ENCODE data around the gene ZNF408. TPM values are rescaled to one million over a fixed set of nuclear protein-coding genes. Genes with fewer than 3 reads are reported as not detected.
A peak's percentile ranks its signal among the peaks of the same experiment; 100 is the strongest.

Gene ZNF408
- total RNA-seq, 1 experiment from 2014 or later, result 14.5 TPM

- intact Hi-C loops (cut with micrococcal nuclease), result no loop called here
- CTCF ChIA-PET, result no interaction called here
- POLR2A ChIA-PET, result interaction anchor here (0.8 to 1.5 kb wide), 3 partner anchors 10 to 31 kb away, joined by 3 to 4 read pairs (median 3); no protein-coding TSS in a partner anchor
- no peak overlapping the region for H3K4me3 Mint-ChIP-seq (ENCODE audit: unreplicated experiment)
- no TSS peak for BruUV-seq (replicated peaks)
- no peaks in the 10 kb centered on the region for H3K9me3 Mint-ChIP-seq (ENCODE audit: unreplicated experiment)
- H3K4me1 Mint-ChIP-seq (ENCODE audit: insufficient read depth, unreplicated experiment), result no peaks in the 10 kb centered on the region
- H3K27ac Mint-ChIP-seq (ENCODE audit: low read depth, unreplicated experiment), result peak overlapping the region; percentile 18
- DNase-seq (ENCODE audit: unreplicated experiment), result no peak
- H3K36me3 Mint-ChIP-seq (ENCODE audit: insufficient read depth, unreplicated experiment), result peaks cover 36% of the 10 kb centered on the region
- H3K27me3 Mint-ChIP-seq (ENCODE audit: insufficient read depth, unreplicated experiment), result no peaks in the 10 kb centered on the region
- no peak for TF ChIP-seq CTCF (IDR thresholded peaks at IDR 0.05; ENCODE audit: unreplicated experiment)
Measured at GRCh38 chr11:46738887-46739286, 38.1 kb downstream of the ZNF408 start.

GRCh38 chr11:46741600-46742484 lies 41.0 kb downstream of the ZNF408 start:
- peaks cover 65% of the 10 kb centered on the region for H3K36me3 Mint-ChIP-seq (ENCODE audit: insufficient read depth, unreplicated experiment)
- POLR2A ChIA-PET, result interaction anchor here (0.6 kb wide), 1 partner anchor 42 kb away, joined by 3 read pairs; no protein-coding TSS in a partner anchor
- no TSS peak for BruUV-seq (replicated peaks)

GRCh38 chr11:46743043-46743442 lies 42.2 kb downstream of the ZNF408 start:
- ChIA-PET CTCF (no interaction called here), POLR2A (interaction anchor here (1.1 kb wide), 1 partner anchor 8 kb away, joined by 3 read pairs; no protein-coding TSS in a partner anchor)
- H3K9me3 Mint-ChIP-seq (ENCODE audit: unreplicated experiment), result no peaks in the 10 kb centered on the region
- no peak overlapping the region for H3K4me3 Mint-ChIP-seq (ENCODE audit: unreplicated experiment)
- intact Hi-C loops (cut with micrococcal nuclease), result no loop called here
- DNase-seq (ENCODE audit: unreplicated experiment), result no peak
- no peak for TF ChIP-seq CTCF (IDR thresholded peaks at IDR 0.05; ENCODE audit: unreplicated experiment)
- peaks cover 73% of the 10 kb centered on the region for H3K36me3 Mint-ChIP-seq (ENCODE audit: insufficient read depth, unreplicated experiment)
- H3K27me3 Mint-ChIP-seq (ENCODE audit: insufficient read depth, unreplicated experiment), result no peaks in the 10 kb centered on the region
- H3K27ac Mint-ChIP-seq (ENCODE audit: low read depth, unreplicated experiment), result no peak overlapping the region
- no TSS peak for BruUV-seq (replicated peaks)
- H3K4me1 Mint-ChIP-seq (ENCODE audit: insufficient read depth, unreplicated experiment), result no peaks in the 10 kb centered on the region

More at GRCh38 chr11:46741600-46742484, 41.0 kb downstream of the ZNF408 start:
- H3K4me1 Mint-ChIP-seq (ENCODE audit: insufficient read depth, unreplicated experiment), result no peaks in the 10 kb centered on the region
- H3K27me3 Mint-ChIP-seq (ENCODE audit: insufficient read depth, unreplicated experiment), result no peaks in the 10 kb centered on the region
- intact Hi-C loops (cut with micrococcal nuclease), result no loop called here
- no peak overlapping the region for H3K27ac Mint-ChIP-seq (ENCODE audit: low read depth, unreplicated experiment)
- no peak for TF ChIP-seq CTCF (IDR thresholded peaks at IDR 0.05; ENCODE audit: unreplicated experiment)
- CTCF ChIA-PET, result no interaction called here
- DNase-seq (ENCODE audit: unreplicated experiment), result no peak
- no peak overlapping the region for H3K4me3 Mint-ChIP-seq (ENCODE audit: unreplicated experiment)
- no peaks in the 10 kb centered on the region for H3K9me3 Mint-ChIP-seq (ENCODE audit: unreplicated experiment)

GRCh38 chr11:46743693-46744339 lies 43.0 kb downstream of the ZNF408 start:
- CTCF ChIA-PET, result no interaction called here
- H3K27me3 Mint-ChIP-seq (ENCODE audit: insufficient read depth, unreplicated experiment), result no peaks in the 10 kb centered on the region

More at GRCh38 chr11:46743693-46744339, 43.0 kb downstream of the ZNF408 start:
- no peaks in the 10 kb centered on the region for H3K4me1 Mint-ChIP-seq (ENCODE audit: insufficient read depth, unreplicated experiment)
- no peak overlapping the region for H3K27ac Mint-ChIP-seq (ENCODE audit: low read depth, unreplicated experiment)
- no peak overlapping the region for H3K4me3 Mint-ChIP-seq (ENCODE audit: unreplicated experiment)
- intact Hi-C loops (cut with micrococcal nuclease), result no loop called here
- no peaks in the 10 kb centered on the region for H3K9me3 Mint-ChIP-seq (ENCODE audit: unreplicated experiment)
- TF ChIP-seq CTCF (IDR thresholded peaks at IDR 0.05; ENCODE audit: unreplicated experiment), result no peak
- DNase-seq (ENCODE audit: unreplicated experiment), result no peak
- TSS peak; percentile 79 for BruUV-seq (replicated peaks)
- peaks cover 79% of the 10 kb centered on the region for H3K36me3 Mint-ChIP-seq (ENCODE audit: insufficient read depth, unreplicated experiment)
- POLR2A ChIA-PET, result interaction anchor here (1.1 kb wide), 1 partner anchor 9 kb away, joined by 3 read pairs; no protein-coding TSS in a partner anchor
